GM23338 (cell line): ENCODE results near the gene KLHL25. TPM values are rescaled to one million over a fixed set of nuclear protein-coding genes. Genes with fewer than 3 reads are reported as not detected.
A peak's percentile ranks its signal among the peaks of the same experiment; 100 is the strongest.

Source experiments
- ATAC-seq: fragments of 200-7000 bp; cut with Tn5 transposase; 3 replicates; pipeline ENCODE4 v1.9.1; 2020
- DNase-seq: peaks from one replicate; pipeline ENCODE4 v3.0.0-alpha.2; 2015; ENCODE audit warnings: low spot score
- H2AFZ ChIP-seq: fragments of 200-600 bp; sonication (generic); 2 replicates; pipeline ENCODE4 v1.8.0; 2016; ENCODE audit warnings: antibody characterized with exemption, mild to moderate bottlenecking, moderate library complexity
- H3F3A ChIP-seq: fragments of 200-600 bp; sonication (generic); replicated peaks from 2 replicates; pipeline ENCODE4 v1.8.0; 2017; ENCODE audit warnings: antibody characterized with exemption, mixed run types, low read depth
- H3K27ac ChIP-seq: fragments of 200-600 bp; sonication (generic); 2 replicates; pipeline ENCODE4 v1.6.1; 2016; ENCODE audit warnings: low read depth
- H3K27me3 ChIP-seq: fragments of 200-600 bp; sonication (generic); 2 replicates; pipeline ENCODE4 v1.8.0; 2016; ENCODE audit warnings: mild to moderate bottlenecking, mixed run types, moderate library complexity; ENCODE audit not compliant: insufficient read depth
- H3K36me3 ChIP-seq: fragments of 200-600 bp; sonication (generic); 2 replicates; pipeline ENCODE4 v1.8.0; 2016; ENCODE audit warnings: mild to moderate bottlenecking; ENCODE audit not compliant: insufficient read depth
- H3K4me1 ChIP-seq: fragments of 200-600 bp; sonication (generic); 2 replicates; pipeline ENCODE4 v1.8.0; 2016; ENCODE audit warnings: mild to moderate bottlenecking, moderate library complexity; ENCODE audit not compliant: insufficient read depth
- H3K4me2 ChIP-seq: fragments of 200-600 bp; sonication (generic); 2 replicates; pipeline ENCODE4 v1.7.1; 2017; ENCODE audit warnings: mixed run types
- H3K4me3 ChIP-seq: fragments of 200-600 bp; sonication (generic); 2 replicates; pipeline ENCODE4 v1.6.1; 2016; ENCODE audit warnings: mixed run types
- H3K79me2 ChIP-seq: fragments of 200-600 bp; sonication (generic); replicated peaks from 2 replicates; pipeline ENCODE4 v1.8.0; 2017; ENCODE audit warnings: mild to moderate bottlenecking; ENCODE audit not compliant: insufficient read depth
- H3K9me2 ChIP-seq: fragments of 200-600 bp; sonication (generic); 2 replicates; pipeline ENCODE4 v1.8.0; 2017; ENCODE audit not compliant: insufficient read depth
- H4K20me1 ChIP-seq: fragments of 200-600 bp; sonication (generic); replicated peaks from 2 replicates; pipeline ENCODE4 v1.8.0; 2017; ENCODE audit warnings: mild to moderate bottlenecking; ENCODE audit not compliant: insufficient read depth
- H3K27ac Mint-ChIP-seq: 2 replicates; pipeline ENCODE4 v1.8.0; 2020; ENCODE audit warnings: inconsistent platforms, mild to moderate bottlenecking, moderate library complexity, mixed read lengths
- H3K27me3 Mint-ChIP-seq: 3 replicates; pipeline ENCODE4 v1.8.0; 2022; ENCODE audit warnings: low read depth, mild to moderate bottlenecking, moderate library complexity, mixed read lengths, inconsistent platforms; ENCODE audit not compliant: insufficient read depth, poor library complexity
- H3K36me3 Mint-ChIP-seq: 3 replicates; pipeline ENCODE4 v1.8.0; 2021; ENCODE audit warnings: low read depth, mild to moderate bottlenecking, inconsistent platforms, moderate library complexity, mixed read lengths
- H3K4me1 Mint-ChIP-seq: 3 replicates; pipeline ENCODE4 v1.8.0; 2020; ENCODE audit warnings: mild to moderate bottlenecking, inconsistent platforms, mixed read lengths
- H3K4me3 Mint-ChIP-seq: 3 replicates; pipeline ENCODE4 v1.8.0; 2021; ENCODE audit warnings: moderate library complexity, mild to moderate bottlenecking, inconsistent platforms, mixed read lengths
- H3K9me3 Mint-ChIP-seq: 3 replicates; pipeline ENCODE4 v1.8.0; 2020; ENCODE audit warnings: moderate library complexity, mild to moderate bottlenecking, inconsistent platforms, mixed read lengths
- CREB1 ChIP-seq: fragments of 250-450 bp; sonication (Bioruptor Pico); IDR thresholded peaks from 2 replicates; pipeline ENCODE4 v1.5.0; 2020; ENCODE audit warnings: low read depth, mild to moderate bottlenecking, moderate library complexity
- EZH2 ChIP-seq: fragments of 200-600 bp; sonication (generic); IDR thresholded peaks from one replicate; pipeline ENCODE4 v1.8.0; 2017; ENCODE audit warnings: antibody characterized with exemption, mild to moderate bottlenecking, low read depth; ENCODE audit not compliant: unreplicated experiment
- NANOG ChIP-seq: IDR thresholded peaks from 2 replicates; pipeline ENCODE4 v1.6.1; 2016; ENCODE audit warnings: antibody characterized with exemption, borderline replicate concordance
- POLR2AphosphoS5 ChIP-seq: IDR thresholded peaks from 2 replicates; pipeline ENCODE4 v1.6.1; 2016; ENCODE audit warnings: antibody characterized with exemption, low read depth
- STAT1 ChIP-seq: IDR thresholded peaks from one replicate; pipeline ENCODE4 v1.6.1; 2016; ENCODE audit warnings: antibody characterized with exemption; ENCODE audit not compliant: unreplicated experiment
- ZNF114 ChIP-seq: fragments of 250-450 bp; sonication (Bioruptor Pico); IDR thresholded peaks from 2 replicates; pipeline ENCODE4 v1.5.0; 2020; ENCODE audit warnings: mild to moderate bottlenecking, moderate library complexity
- ZNF331 ChIP-seq: fragments of 250-450 bp; sonication (Bioruptor Pico); IDR thresholded peaks from 2 replicates; pipeline ENCODE4 v1.5.0; 2020; ENCODE audit warnings: low read depth, mild to moderate bottlenecking, moderate library complexity
- polyA plus RNA-seq: library from polyadenylated mRNA; unstranded; fragments of >200 nt; fragmentation: Nextera tagmentation; extraction: Ambion mirVana; gene quantifications from 2 replicates; pipeline ENCODE4 v1.2.1, GENCODE V29; 2016
- total RNA-seq: library from RNA; depleted of rRNA; stranded (reverse); fragments of >200 nt; shearing (Covaris generic); gene quantifications from 2 replicates; pipeline ENCODE4 v1.2.3, GENCODE V29; 2014
- TF ChIP-seq, protein P1 (sequence below), 2 experiments: fragments of 200-600 bp in 1 of 2; sonication (generic) in 1 of 2; conservative IDR thresholded peaks; 2 replicates each; pipeline versions ENCODE4 v1.5.1 to v1.6.1; 2016 to 2017; ENCODE audit warnings: antibody characterized with exemption in 2 of 2, low read depth in 2 of 2, mild to moderate bottlenecking in 2 of 2, moderate library complexity in 1 of 2
- TF ChIP-seq, protein P2 (sequence below): fragments of 250-450 bp; sonication (Bioruptor Pico); IDR thresholded peaks from 2 replicates; pipeline ENCODE4 v1.5.0; 2020; ENCODE audit warnings: mild to moderate bottlenecking, moderate library complexity
- TF ChIP-seq, protein P3 (sequence below): IDR thresholded peaks from 2 replicates; pipeline ENCODE4 v1.6.1; 2016; ENCODE audit warnings: antibody characterized with exemption
- TF ChIP-seq, protein P4 (sequence below): IDR thresholded peaks from one replicate; pipeline ENCODE4 v1.6.1; 2018; ENCODE audit warnings: antibody characterized with exemption; ENCODE audit not compliant: unreplicated experiment

The KLHL25 gene
- total and polyA plus RNA-seq, 2 experiments from 2014 or later, result 5.2 to 28.5 TPM

DNA sequence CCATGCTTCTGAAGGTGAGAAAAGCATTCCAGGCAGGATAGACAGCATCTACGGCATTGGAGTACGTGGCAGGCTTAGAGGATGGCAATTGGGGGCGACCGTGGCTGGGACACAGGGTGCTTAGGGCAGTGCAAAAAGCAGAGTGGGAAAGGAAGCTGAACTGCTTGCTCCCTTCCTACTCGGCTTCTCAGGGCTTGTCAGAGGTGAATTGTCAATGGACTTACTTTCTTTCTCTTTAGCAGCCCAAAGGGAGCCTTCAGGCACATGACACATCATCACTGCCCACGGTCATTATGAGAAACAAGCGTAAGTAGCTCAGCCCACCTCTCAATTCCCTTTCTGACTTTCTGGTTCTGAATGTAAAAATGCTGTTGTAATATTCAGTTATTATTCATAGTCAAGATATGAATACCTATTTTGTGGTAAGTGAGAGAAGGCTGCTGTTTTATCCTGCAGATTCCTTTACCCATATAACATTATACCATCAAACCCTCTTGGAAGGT is 84.3 kb downstream of the KLHL25 start:
- H3K9me3 Mint-ChIP-seq, result no peaks in the 10 kb centered on the region
- peaks cover 11% of the 10 kb centered on the region for H3K4me1 Mint-ChIP-seq
- ATAC-seq, result no peak
- H3K27ac Mint-ChIP-seq, result 0 out of 2 replicates have a peak overlapping the region, but pooled peaks have one; percentile 9
- Histone ChIP-seq H3K4me1 (no peaks in the 10 kb centered on the region; the same call in 1 of the 2 replicates), H3F3A (no peaks in the 10 kb centered on the region), H3K79me2 (no peaks in the 10 kb centered on the region), H3K4me2 (no peak overlapping the region), H2AFZ (no peak overlapping the region), H3K27me3 (no peaks in the 10 kb centered on the region), H3K9me2 (no peaks in the 10 kb centered on the region), H4K20me1 (0 out of 2 replicates have a peak, but pooled peaks cover 4% of the 10 kb centered on the region), H3K27ac (no peak overlapping the region), H3K4me3 (no peak overlapping the region), H3K36me3 (no peaks in the 10 kb centered on the region; the same call in 1 of the 2 replicates)
- no peaks in the 10 kb centered on the region for H3K27me3 Mint-ChIP-seq
- no peak overlapping the region for H3K4me3 Mint-ChIP-seq
- H3K36me3 Mint-ChIP-seq, result peaks cover 18% of the 10 kb centered on the region
- no peak for DNase-seq
- TF ChIP-seq ZNF331 (CRISPR knock-in tag), result no peak
- TF ChIP-seq, protein P1, sequence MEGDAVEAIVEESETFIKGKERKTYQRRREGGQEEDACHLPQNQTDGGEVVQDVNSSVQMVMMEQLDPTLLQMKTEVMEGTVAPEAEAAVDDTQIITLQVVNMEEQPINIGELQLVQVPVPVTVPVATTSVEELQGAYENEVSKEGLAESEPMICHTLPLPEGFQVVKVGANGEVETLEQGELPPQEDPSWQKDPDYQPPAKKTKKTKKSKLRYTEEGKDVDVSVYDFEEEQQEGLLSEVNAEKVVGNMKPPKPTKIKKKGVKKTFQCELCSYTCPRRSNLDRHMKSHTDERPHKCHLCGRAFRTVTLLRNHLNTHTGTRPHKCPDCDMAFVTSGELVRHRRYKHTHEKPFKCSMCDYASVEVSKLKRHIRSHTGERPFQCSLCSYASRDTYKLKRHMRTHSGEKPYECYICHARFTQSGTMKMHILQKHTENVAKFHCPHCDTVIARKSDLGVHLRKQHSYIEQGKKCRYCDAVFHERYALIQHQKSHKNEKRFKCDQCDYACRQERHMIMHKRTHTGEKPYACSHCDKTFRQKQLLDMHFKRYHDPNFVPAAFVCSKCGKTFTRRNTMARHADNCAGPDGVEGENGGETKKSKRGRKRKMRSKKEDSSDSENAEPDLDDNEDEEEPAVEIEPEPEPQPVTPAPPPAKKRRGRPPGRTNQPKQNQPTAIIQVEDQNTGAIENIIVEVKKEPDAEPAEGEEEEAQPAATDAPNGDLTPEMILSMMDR (conservative IDR thresholded peaks at IDR 0.05; ENCODE audit: low read depth in 2 of 2), result no peak
- TF ChIP-seq ZNF114 (CRISPR knock-in tag), result no peak
- no peak for TF ChIP-seq STAT1
- TF ChIP-seq, protein P2, sequence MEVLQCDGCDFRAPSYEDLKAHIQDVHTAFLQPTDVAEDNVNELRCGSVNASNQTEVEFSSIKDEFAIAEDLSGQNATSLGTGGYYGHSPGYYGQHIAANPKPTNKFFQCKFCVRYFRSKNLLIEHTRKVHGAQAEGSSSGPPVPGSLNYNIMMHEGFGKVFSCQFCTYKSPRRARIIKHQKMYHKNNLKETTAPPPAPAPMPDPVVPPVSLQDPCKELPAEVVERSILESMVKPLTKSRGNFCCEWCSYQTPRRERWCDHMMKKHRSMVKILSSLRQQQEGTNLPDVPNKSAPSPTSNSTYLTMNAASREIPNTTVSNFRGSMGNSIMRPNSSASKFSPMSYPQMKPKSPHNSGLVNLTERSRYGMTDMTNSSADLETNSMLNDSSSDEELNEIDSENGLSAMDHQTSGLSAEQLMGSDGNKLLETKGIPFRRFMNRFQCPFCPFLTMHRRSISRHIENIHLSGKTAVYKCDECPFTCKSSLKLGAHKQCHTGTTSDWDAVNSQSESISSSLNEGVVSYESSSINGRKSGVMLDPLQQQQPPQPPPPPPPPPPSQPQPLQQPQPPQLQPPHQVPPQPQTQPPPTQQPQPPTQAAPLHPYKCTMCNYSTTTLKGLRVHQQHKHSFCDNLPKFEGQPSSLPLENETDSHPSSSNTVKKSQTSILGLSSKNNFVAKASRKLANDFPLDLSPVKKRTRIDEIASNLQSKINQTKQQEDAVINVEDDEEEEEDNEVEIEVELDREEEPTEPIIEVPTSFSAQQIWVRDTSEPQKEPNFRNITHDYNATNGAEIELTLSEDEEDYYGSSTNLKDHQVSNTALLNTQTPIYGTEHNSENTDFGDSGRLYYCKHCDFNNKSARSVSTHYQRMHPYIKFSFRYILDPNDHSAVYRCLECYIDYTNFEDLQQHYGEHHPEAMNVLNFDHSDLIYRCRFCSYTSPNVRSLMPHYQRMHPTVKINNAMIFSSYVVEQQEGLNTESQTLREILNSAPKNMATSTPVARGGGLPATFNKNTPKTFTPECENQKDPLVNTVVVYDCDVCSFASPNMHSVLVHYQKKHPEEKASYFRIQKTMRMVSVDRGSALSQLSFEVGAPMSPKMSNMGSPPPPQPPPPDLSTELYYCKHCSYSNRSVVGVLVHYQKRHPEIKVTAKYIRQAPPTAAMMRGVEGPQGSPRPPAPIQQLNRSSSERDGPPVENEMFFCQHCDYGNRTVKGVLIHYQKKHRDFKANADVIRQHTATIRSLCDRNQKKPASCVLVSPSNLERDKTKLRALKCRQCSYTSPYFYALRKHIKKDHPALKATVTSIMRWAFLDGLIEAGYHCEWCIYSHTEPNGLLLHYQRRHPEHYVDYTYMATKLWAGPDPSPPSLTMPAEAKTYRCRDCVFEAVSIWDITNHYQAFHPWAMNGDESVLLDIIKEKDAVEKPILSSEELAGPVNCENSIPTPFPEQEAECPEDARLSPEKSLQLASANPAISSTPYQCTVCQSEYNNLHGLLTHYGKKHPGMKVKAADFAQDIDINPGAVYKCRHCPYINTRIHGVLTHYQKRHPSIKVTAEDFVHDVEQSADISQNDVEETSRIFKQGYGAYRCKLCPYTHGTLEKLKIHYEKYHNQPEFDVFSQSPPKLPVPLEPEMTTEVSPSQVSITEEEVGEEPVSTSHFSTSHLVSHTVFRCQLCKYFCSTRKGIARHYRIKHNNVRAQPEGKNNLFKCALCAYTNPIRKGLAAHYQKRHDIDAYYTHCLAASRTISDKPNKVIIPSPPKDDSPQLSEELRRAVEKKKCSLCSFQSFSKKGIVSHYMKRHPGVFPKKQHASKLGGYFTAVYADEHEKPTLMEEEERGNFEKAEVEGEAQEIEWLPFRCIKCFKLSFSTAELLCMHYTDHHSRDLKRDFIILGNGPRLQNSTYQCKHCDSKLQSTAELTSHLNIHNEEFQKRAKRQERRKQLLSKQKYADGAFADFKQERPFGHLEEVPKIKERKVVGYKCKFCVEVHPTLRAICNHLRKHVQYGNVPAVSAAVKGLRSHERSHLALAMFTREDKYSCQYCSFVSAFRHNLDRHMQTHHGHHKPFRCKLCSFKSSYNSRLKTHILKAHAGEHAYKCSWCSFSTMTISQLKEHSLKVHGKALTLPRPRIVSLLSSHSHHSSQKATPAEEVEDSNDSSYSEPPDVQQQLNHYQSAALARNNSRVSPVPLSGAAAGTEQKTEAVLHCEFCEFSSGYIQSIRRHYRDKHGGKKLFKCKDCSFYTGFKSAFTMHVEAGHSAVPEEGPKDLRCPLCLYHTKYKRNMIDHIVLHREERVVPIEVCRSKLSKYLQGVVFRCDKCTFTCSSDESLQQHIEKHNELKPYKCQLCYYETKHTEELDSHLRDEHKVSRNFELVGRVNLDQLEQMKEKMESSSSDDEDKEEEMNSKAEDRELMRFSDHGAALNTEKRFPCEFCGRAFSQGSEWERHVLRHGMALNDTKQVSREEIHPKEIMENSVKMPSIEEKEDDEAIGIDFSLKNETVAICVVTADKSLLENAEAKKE (CRISPR knock-in tag), result no peak
- TF ChIP-seq NANOG, result no peak
- TF ChIP-seq, protein P3, sequence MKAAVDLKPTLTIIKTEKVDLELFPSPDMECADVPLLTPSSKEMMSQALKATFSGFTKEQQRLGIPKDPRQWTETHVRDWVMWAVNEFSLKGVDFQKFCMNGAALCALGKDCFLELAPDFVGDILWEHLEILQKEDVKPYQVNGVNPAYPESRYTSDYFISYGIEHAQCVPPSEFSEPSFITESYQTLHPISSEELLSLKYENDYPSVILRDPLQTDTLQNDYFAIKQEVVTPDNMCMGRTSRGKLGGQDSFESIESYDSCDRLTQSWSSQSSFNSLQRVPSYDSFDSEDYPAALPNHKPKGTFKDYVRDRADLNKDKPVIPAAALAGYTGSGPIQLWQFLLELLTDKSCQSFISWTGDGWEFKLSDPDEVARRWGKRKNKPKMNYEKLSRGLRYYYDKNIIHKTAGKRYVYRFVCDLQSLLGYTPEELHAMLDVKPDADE, result no peak
- no peak for TF ChIP-seq POLR2AphosphoS5
- TF ChIP-seq, protein P4, sequence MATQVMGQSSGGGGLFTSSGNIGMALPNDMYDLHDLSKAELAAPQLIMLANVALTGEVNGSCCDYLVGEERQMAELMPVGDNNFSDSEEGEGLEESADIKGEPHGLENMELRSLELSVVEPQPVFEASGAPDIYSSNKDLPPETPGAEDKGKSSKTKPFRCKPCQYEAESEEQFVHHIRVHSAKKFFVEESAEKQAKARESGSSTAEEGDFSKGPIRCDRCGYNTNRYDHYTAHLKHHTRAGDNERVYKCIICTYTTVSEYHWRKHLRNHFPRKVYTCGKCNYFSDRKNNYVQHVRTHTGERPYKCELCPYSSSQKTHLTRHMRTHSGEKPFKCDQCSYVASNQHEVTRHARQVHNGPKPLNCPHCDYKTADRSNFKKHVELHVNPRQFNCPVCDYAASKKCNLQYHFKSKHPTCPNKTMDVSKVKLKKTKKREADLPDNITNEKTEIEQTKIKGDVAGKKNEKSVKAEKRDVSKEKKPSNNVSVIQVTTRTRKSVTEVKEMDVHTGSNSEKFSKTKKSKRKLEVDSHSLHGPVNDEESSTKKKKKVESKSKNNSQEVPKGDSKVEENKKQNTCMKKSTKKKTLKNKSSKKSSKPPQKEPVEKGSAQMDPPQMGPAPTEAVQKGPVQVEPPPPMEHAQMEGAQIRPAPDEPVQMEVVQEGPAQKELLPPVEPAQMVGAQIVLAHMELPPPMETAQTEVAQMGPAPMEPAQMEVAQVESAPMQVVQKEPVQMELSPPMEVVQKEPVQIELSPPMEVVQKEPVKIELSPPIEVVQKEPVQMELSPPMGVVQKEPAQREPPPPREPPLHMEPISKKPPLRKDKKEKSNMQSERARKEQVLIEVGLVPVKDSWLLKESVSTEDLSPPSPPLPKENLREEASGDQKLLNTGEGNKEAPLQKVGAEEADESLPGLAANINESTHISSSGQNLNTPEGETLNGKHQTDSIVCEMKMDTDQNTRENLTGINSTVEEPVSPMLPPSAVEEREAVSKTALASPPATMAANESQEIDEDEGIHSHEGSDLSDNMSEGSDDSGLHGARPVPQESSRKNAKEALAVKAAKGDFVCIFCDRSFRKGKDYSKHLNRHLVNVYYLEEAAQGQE, result no peak
- no peak for TF ChIP-seq CREB1 (CRISPR knock-in tag)
- no peak for TF ChIP-seq EZH2
